HepG2 (cell line): ENCODE results near the gene GADD45B. TPM values are rescaled to one million over a fixed set of nuclear protein-coding genes. Genes with fewer than 3 reads are reported as not detected.

Experiments used
- ATAC-seq: fragments of 200-7000 bp; cut with Tn5 transposase; 3 replicates; pipeline ENCODE4 v1.9.1; 2020; ENCODE audit warnings: mild to moderate bottlenecking, moderate library complexity
- BruUV-seq: library from RNA; stranded (reverse); fragments of 400-500 nt; replicated peaks from 2 replicates; lab custom pipeline; 2021; lab: Mats Ljungman, UMichigan
- CTCF ChIA-PET: fragments of 300-600 bp; formaldehyde crosslinking; extraction: SDS; loops from one replicate; lab custom pipeline; 2021; ENCODE audit warnings: low total read pairs, inconsistent platforms, low intra/inter-chr PET ratio; lab: Yijun Ruan, JAX
- POLR2A ChIA-PET: fragments of 350-600 bp; sonication (Branson Sonifier 250); formaldehyde crosslinking; loops from one replicate; lab custom pipeline; 2020; ENCODE audit warnings: antibody characterized with exemption, inconsistent platforms; lab: Yijun Ruan, JAX
- DNase-seq: peaks from one replicate; pipeline ENCODE4 v3.0.0-alpha.2; 2015; ENCODE audit warnings: low spot score
- FAIRE-seq: peaks from 3 replicates; lab custom pipeline; 2011; peaks lifted over from hg19 to GRCh38; lab: Jason Lieb, UNC
- H2AFZ ChIP-seq: one replicate; pipeline ENCODE4 v1.6.1; 2011; ENCODE audit warnings: low read length, inconsistent platforms
- H3K27ac ChIP-seq: fragments of 300-600 bp; 3 replicates; pipeline ENCODE4 v1.8.0; 2011; ENCODE audit warnings: mixed run types, mild to moderate bottlenecking, mixed read lengths, low read length, inconsistent platforms; ENCODE audit not compliant: insufficient read depth; ENCODE audit errors: extremely low read length
- H3K27me3 ChIP-seq, 2 experiments: fragments of 200-600 bp in 1 of 2; 2 replicates in 1 of 2; 3 replicates in 1 of 2; pipeline versions ENCODE4 v1.6.0 to v1.8.0; 2011; ENCODE audit warnings: low read length in 2 of 2, mild to moderate bottlenecking in 2 of 2, moderate library complexity in 2 of 2, inconsistent platforms in 1 of 2; ENCODE audit not compliant: insufficient read depth in 2 of 2, control insufficient read depth in 1 of 2
- H3K36me3 ChIP-seq, 2 experiments: fragments of 200-600 bp in 1 of 2; replicated peaks in 1 of 2; 2 replicates in 1 of 2; 3 replicates in 1 of 2; pipeline versions ENCODE4 v1.5.1 to v1.8.0; 2011; ENCODE audit warnings: low read length in 2 of 2, inconsistent platforms in 1 of 2; ENCODE audit not compliant: insufficient read depth in 2 of 2, control insufficient read depth in 1 of 2
- H3K4me1 ChIP-seq: 2 replicates; pipeline ENCODE4 v1.5.1; 2012; ENCODE audit warnings: low read length, inconsistent platforms; ENCODE audit not compliant: insufficient read depth
- H3K4me2 ChIP-seq: 2 replicates; pipeline ENCODE4 v1.6.0; 2011; ENCODE audit warnings: low read depth, low read length, inconsistent platforms
- H3K4me3 ChIP-seq, 3 experiments: fragments of 200-600 bp in 1 of 3; sonication (generic), shearing (Covaris generic) in 1 of 3; replicated peaks in 1 of 3; 2 replicates each; pipeline ENCODE4 v1.5.1; 2011 to 2016; ENCODE audit warnings: low read length in 3 of 3, inconsistent platforms in 2 of 3, low read depth in 2 of 3, mild to moderate bottlenecking in 2 of 3, control low read depth in 1 of 3, mixed read lengths in 1 of 3; ENCODE audit not compliant: insufficient read depth in 1 of 3
- H3K79me2 ChIP-seq: one replicate; pipeline ENCODE4 v1.6.1; 2011; ENCODE audit warnings: low read length, inconsistent platforms; ENCODE audit not compliant: insufficient read depth
- H3K9ac ChIP-seq: 2 replicates; pipeline ENCODE4 v1.6.0; 2011; ENCODE audit warnings: mild to moderate bottlenecking, low read depth, low read length, inconsistent platforms; ENCODE audit not compliant: insufficient read depth
- H3K9me3 ChIP-seq: 2 replicates; pipeline ENCODE4 v1.5.1; 2012; ENCODE audit warnings: mild to moderate bottlenecking, low read length
- H4K20me1 ChIP-seq: 2 replicates; pipeline ENCODE4 v1.6.0; 2011; ENCODE audit warnings: inconsistent platforms, mild to moderate bottlenecking, low read length, moderate library complexity; ENCODE audit not compliant: insufficient read depth
- ADNP ChIP-seq: sonication (generic); formaldehyde crosslinking; IDR thresholded peaks from 2 replicates; pipeline ENCODE4 v1.4.0; 2020; ENCODE audit warnings: missing genetic modification reagents
- AFF4 ChIP-seq: sonication (generic); formaldehyde crosslinking; IDR thresholded peaks from 2 replicates; pipeline ENCODE4 v1.4.0; 2020; ENCODE audit warnings: missing genetic modification reagents
- BATF2 ChIP-seq: sonication (generic); formaldehyde crosslinking; IDR thresholded peaks from 2 replicates; pipeline ENCODE4 v1.8.0; 2022; ENCODE audit warnings: mild to moderate bottlenecking, missing genetic modification reagents, moderate library complexity
- FOXK1 ChIP-seq: sonication (generic); formaldehyde crosslinking; IDR thresholded peaks from 2 replicates; pipeline ENCODE4 v1.4.0; 2020; ENCODE audit warnings: low read depth, missing genetic modification reagents, borderline replicate concordance
- HOXA9 ChIP-seq: sonication (generic); formaldehyde crosslinking; IDR thresholded peaks from 2 replicates; pipeline ENCODE4 v1.8.1; 2022; ENCODE audit warnings: missing genetic modification reagents, mild to moderate bottlenecking, moderate library complexity, borderline replicate concordance
- JUNB ChIP-seq: sonication (generic); formaldehyde crosslinking; IDR thresholded peaks from 2 replicates; pipeline ENCODE4 v1.8.0; 2022; ENCODE audit warnings: missing genetic modification reagents, mild to moderate bottlenecking, borderline replicate concordance
- JUND ChIP-seq: sonication (generic); formaldehyde crosslinking; IDR thresholded peaks from 2 replicates; pipeline ENCODE4 v1.8.0; 2022; ENCODE audit warnings: mild to moderate bottlenecking, missing genetic modification reagents
- MXI1 ChIP-seq: IDR thresholded peaks from 3 replicates; pipeline ENCODE4 v1.6.1; 2012; ENCODE audit warnings: low read depth, low read length, inconsistent platforms, borderline replicate concordance
- MYC ChIP-seq: sonication (generic); formaldehyde crosslinking; IDR thresholded peaks from 2 replicates; pipeline ENCODE4 v1.9.0; 2021; ENCODE audit warnings: missing genetic modification reagents, borderline replicate concordance
- NONO ChIP-seq, 2 experiments: fragments of 450-650 bp in 1 of 2; sonication (generic) in 1 of 2; formaldehyde crosslinking in 1 of 2; IDR thresholded peaks in 1 of 2; conservative IDR thresholded peaks in 1 of 2; 2 replicates each; pipeline versions ENCODE4 v1.6.1 to v1.8.0; 2017 to 2022; ENCODE audit warnings: mild to moderate bottlenecking in 1 of 2, missing genetic modification reagents in 1 of 2, moderate library complexity in 1 of 2
- PRDM15 ChIP-seq: sonication (generic); formaldehyde crosslinking; IDR thresholded peaks from 2 replicates; pipeline ENCODE4 v1.4.0; 2020; ENCODE audit warnings: missing genetic modification reagents
- THAP11 ChIP-seq: IDR thresholded peaks from 2 replicates; pipeline ENCODE4 v1.6.1; 2016; ENCODE audit warnings: missing biosample characterization, missing genetic modification reagents
- ZNF672 ChIP-seq: sonication (generic); formaldehyde crosslinking; IDR thresholded peaks from 2 replicates; pipeline ENCODE4 v1.8.1; 2022; ENCODE audit warnings: missing genetic modification reagents
- WGBS: methylation state at CpG from one replicate; pipeline ENCODE4 v1.1.6; 2017; ENCODE audit warnings: low lambda C conversion rate; 5-methylcytosine and 5-hydroxymethylcytosine counted together
- in situ Hi-C: cut with HindIII; loops from 2 replicates; pipeline ENCODE4 v1.10.0; 2017; ENCODE audit warnings: low pct_unique_long_range_greater_than_20kb; ENCODE audit not compliant: extremely low pct_ligation_motif_present
- intact Hi-C: fragments of 100-400 bp; cut with micrococcal nuclease; formaldehyde crosslinking; loops from one replicate; pipeline ENCODE4 v1.10.0; 2022; ENCODE audit not compliant: unreplicated experiment
- polyA plus RNA-seq, 8 experiments: library from polyadenylated mRNA; depleted of rRNA in 3 of 8; stranded (reverse) in 7 of 8; unstranded in 1 of 8; fragments of >200 nt; fragmentation: Illumina TruSeq in 4 of 8; extraction: Trizol in 4 of 8; gene quantifications; 2 replicates each; pipeline versions ENCODE4 v1.2.1 to v1.2.3, GENCODE V29; 2011 to 2016; ENCODE audit warnings: low read depth in 4 of 8, missing spikeins in 1 of 8, mixed read lengths in 1 of 8; ENCODE audit not compliant: insufficient read depth in 1 of 8
- total RNA-seq, 5 experiments: library from RNA; depleted of rRNA; stranded (reverse); fragments of >200 nt; fragmentation: Illumina TruSeq; extraction: Trizol; gene quantifications; 2 replicates each; pipeline ENCODE4 v1.2.3, GENCODE V29; 2016; ENCODE audit warnings: low read depth in 1 of 5

Gene GADD45B
- total and polyA plus RNA-seq, 2 of the 13 experiments (the other 11 are each of a cell fraction or from before 2014, with no cell fraction given) = 4.6 to 34.1 TPM

GRCh38 chr19:2524361-2524839 lies 48.5 kb downstream of the GADD45B start:
- no peaks in the 10 kb centered on the region for H3K9me3 ChIP-seq
- ChIA-PET POLR2A (interaction anchor here (0.9 to 1.7 kb wide), 6 partner anchors 10 to 87 kb away, joined by 3 to 14 read pairs (median 9); partner anchors contain the start of gene GADD45B), CTCF (no interaction called here)
- no peak for FAIRE-seq
- no peaks in the 10 kb centered on the region for H3K27me3 ChIP-seq
- H4K20me1 ChIP-seq = no peaks in the 10 kb centered on the region
- WGBS = 78% methylated on average over 10 of the region's 16 CpGs
- no peak for ATAC-seq
- in situ Hi-C loops = no loop called here
- no peaks in the 10 kb centered on the region for H3K36me3 ChIP-seq
- no peak for DNase-seq
- no peak overlapping the region for H3K9ac ChIP-seq
- peak overlapping the region; percentile 70 for H3K4me2 ChIP-seq
- no peak overlapping the region for H2AFZ ChIP-seq
- no TSS peak for BruUV-seq
- no peak overlapping the region for H3K27ac ChIP-seq
- intact Hi-C loops = no loop called here
- H3K4me3 ChIP-seq = peak overlapping the region in 1 of 3 experiments; percentile 57; a peak in 2 of 6 replicates
- peaks cover 82% of the 10 kb centered on the region for H3K4me1 ChIP-seq
- no peaks in the 10 kb centered on the region for H3K79me2 ChIP-seq
- TF ChIP-seq AFF4 (CRISPR knock-in tag) (no peak), JUNB (peak; percentile 36; the same call in 1 of the 2 replicates), FOXK1 (CRISPR knock-in tag) (0 out of 2 replicates have a peak, but pooled peaks have one; percentile 14), HOXA9 (CRISPR knock-in tag) (peak; percentile 67), NONO (IDR thresholded peaks at IDR 0.05) (no peak), NONO (CRISPR knock-in tag; conservative IDR thresholded peaks at IDR 0.05) (0 out of 2 replicates have a peak, but pooled peaks have one; percentile 31), THAP11 (CRISPR knock-in tag) (0 out of 2 replicates have a peak, but pooled peaks have one; percentile 0), PRDM15 (CRISPR knock-in tag) (no peak), JUND (CRISPR knock-in tag) (peak; percentile 71), MXI1 (peak; percentile 79; the same call in 2 of the 3 replicates), ADNP (CRISPR knock-in tag) (0 out of 2 replicates have a peak, but pooled peaks have one; percentile 15), ZNF672 (peak; percentile 69; the same call in 1 of the 2 replicates), MYC (0 out of 2 replicates have a peak, but pooled peaks have one; percentile 7), BATF2 (CRISPR knock-in tag) (peak; percentile 45; the same call in 1 of the 2 replicates)
